ENCODE measurements around the gene MCOLN1. TPM values are rescaled to one million over a fixed set of nuclear protein-coding genes. Genes with fewer than 3 reads are reported as not detected.

Gene MCOLN1
- total and polyA plus RNA-seq, 9 of the 15 experiments (the other 6 are each of a cell fraction or from before 2014, with no cell fraction given): 0.25 to 15.4 (median 7.1) TPM

DNA sequence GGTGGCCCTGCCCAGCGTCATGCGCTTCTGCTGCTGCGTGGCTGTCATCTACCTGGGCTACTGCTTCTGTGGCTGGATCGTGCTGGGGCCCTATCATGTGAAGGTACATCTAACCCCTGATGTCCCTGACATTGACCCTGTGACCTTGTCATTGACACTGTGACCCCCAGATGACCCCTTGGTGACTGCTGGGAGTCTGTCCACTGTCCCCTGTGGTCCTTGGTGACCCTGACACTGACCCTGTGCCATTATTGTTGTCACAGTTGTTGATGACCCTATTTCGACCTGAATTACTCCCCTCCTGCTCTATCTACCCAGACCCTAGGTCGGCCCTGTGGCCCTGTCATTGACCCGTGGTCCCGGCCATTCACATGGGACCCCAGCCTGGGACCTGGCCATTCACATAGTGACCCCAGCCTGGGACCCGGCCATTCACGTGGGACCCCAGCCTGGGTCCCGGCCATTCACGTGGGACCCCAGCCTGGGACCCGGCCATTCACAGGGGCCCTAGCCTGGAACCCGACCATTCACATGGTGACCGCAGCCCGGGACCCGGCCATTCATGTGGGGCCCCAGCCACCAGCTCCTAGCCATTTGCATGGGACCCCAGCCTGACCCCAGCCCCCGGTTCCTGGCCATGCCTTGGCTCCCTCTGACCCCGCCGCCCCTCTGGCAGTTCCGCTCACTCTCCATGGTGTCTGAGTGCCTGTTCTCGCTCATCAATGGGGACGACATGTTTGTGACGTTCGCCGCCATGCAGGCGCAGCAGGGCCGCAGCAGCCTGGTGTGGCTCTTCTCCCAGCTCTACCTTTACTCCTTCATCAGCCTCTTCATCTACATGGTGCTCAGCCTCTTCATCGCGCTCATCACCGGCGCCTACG lies 7.4 kb downstream of the MCOLN1 start:
- Histone ChIP-seq H2AFZ (ENCODE audit: low read depth, low read length) (no peak overlapping the region), H3K36me3 (ENCODE audit: control insufficient read depth, insufficient read depth, low read length) (peaks cover 18% of the 10 kb centered on the region; the same call in 1 of the 3 replicates), H3K79me2 (ENCODE audit: control insufficient read depth, insufficient read depth, low read length) (no peaks in the 10 kb centered on the region), H4K20me1 (replicated peaks; ENCODE audit: control insufficient read depth, insufficient read depth, low read length) (no peaks in the 10 kb centered on the region), H3K9me1 (ENCODE audit: control insufficient read depth, insufficient read depth, low read length) (no peaks in the 10 kb centered on the region), H3K27ac (ENCODE audit: extremely low read depth, low read depth, low read length) (no peak overlapping the region), H3K9me3 (replicated peaks; ENCODE audit: control insufficient read depth, insufficient read depth, low read depth, low read length) (no peaks in the 10 kb centered on the region), H3K9ac (ENCODE audit: insufficient read depth in 1 of 2, low read depth in 2 of 2, low read length in 2 of 2) (no peak overlapping the region), H3K27me3 (ENCODE audit: control insufficient read depth in 2 of 2, insufficient read depth in 2 of 2, low read length in 2 of 2) (no peaks in the 10 kb centered on the region), H3K4me3 (no peak overlapping the region), H3K4me1 (replicated peaks in 1 of 2; ENCODE audit: control insufficient read depth in 2 of 2, insufficient read depth in 2 of 2, low read length in 2 of 2) (peaks cover 3 to 35% of the 10 kb centered on the region in 2 experiments; a peak in 4 of 5 replicates), H3K4me2 (ENCODE audit: insufficient read depth, low read length) (no peak overlapping the region)
- ATAC-seq (no peak), DNase-seq (ENCODE audit: extremely low read depth in 1 of 4, low spot score in 3 of 4) (no peak), FAIRE-seq (no peak)
- 91% methylated on average over 31 of the region's 33 CpGs for WGBS (ENCODE audit: insufficient coverage, low coverage, missing lambda C conversion rate)
- in situ Hi-C loops (cut with MboI) (no loop called here), intact Hi-C loops (cut with micrococcal nuclease) (no loop called here)
- TF ChIP-seq ESRRA (IDR thresholded peaks at IDR 0.05; ENCODE audit: borderline replicate concordance, low read depth): peak; percentile 87
- TF ChIP-seq POLR2G (IDR thresholded peaks at IDR 0.05; ENCODE audit: low read depth, low read length): 0 out of 2 replicates have a peak, but pooled peaks have one; percentile 18
- TF ChIP-seq HIVEP1 (CRISPR knock-in tag; IDR thresholded peaks at IDR 0.05): no peak
- TF ChIP-seq PRPF4 (IDR thresholded peaks at IDR 0.05; ENCODE audit: insufficient read depth, low read depth, low read length, poor library complexity, severe bottlenecking): no peak
- TF ChIP-seq MTA1 (IDR thresholded peaks at IDR 0.05; ENCODE audit: borderline replicate concordance): no peak
- peak; percentile 48; the same call in 1 of the 2 replicates for TF ChIP-seq NR2C1 (IDR thresholded peaks at IDR 0.05)
- peak; percentile 61; the same call in 1 of the 2 replicates for TF ChIP-seq NR2C1 (tag; IDR thresholded peaks at IDR 0.05)
- no peak for TF ChIP-seq ZNF324 (CRISPR knock-in tag; IDR thresholded peaks at IDR 0.05)
- POLR2A ChIA-PET: interaction anchor here (0.5 to 0.6 kb wide), 3 partner anchors 34 to 127 kb away, joined by 3 to 4 read pairs (median 3); no protein-coding TSS in a partner anchor
- CTCF ChIA-PET (ENCODE audit: low intra/inter-chr PET ratio): no interaction called here
- BruUV-seq (replicated peaks): no TSS peak

Data from K562 (cell line).